ENCODE results near the gene AQP3. TPM values are rescaled to one million over a fixed set of nuclear protein-coding genes. Genes with fewer than 3 reads are reported as not detected.
"Not testable (repeated sequence)": the region's sequence is repeated elsewhere in the genome, so short reads cannot be mapped to it uniquely, and the experiment has no call there.

The AQP3 gene
- 10 to 100 TPM in 5 of 10 donors, 1 to 10 TPM in 5; 1.9 to 37.2 (median 10.1) TPM for total RNA-seq
- polyA plus RNA-seq, result 10 to 100 TPM in 1 of 2 donors, 1 to 10 TPM in 1; 9.2 to 14.4 TPM
- long read RNA-seq, donor 1, partial matches to known transcripts, result 0 of 1 reads
- long read RNA-seq, donor 1, other reads (novel, unspliced or antisense), result 0 of 1 reads
- long read RNA-seq, donor 2, partial matches to known transcripts, result 2 of 12 reads
- long read RNA-seq, donor 2, other reads (novel, unspliced or antisense), result 7 of 12 reads
- long read RNA-seq, donor 3, transcript AQP3-201 (6 exons, 1,871 nt), result major isoform, 59 of 70 reads
- long read RNA-seq, donor 3, partial matches to known transcripts, result 6 of 70 reads
- long read RNA-seq, donor 3, other reads (novel, unspliced or antisense), result 2 of 70 reads

- DNase-seq, result peak; percentile 61 to 74
- peak within 1 kb of the TSS in 9 of 10 donors; percentile 49 to 80 (median 61) for H3K27ac ChIP-seq
- peak within 1 kb of the TSS; percentile 27 to 65 (median 59) for H3K4me3 ChIP-seq
- 3 to 4% methylated on average over 49 to 50 of the region's 50 CpGs for WGBS, 2 donors
- H3K36me3 ChIP-seq, result peaks cover 0 to 12% (median 0%) of the 10 kb centered on the region in 9 donors
- peak in 7 of 9 donors; percentile 17 to 62 (median 44) for TF ChIP-seq CTCF (IDR thresholded peaks at IDR 0.05)
- intact Hi-C loops (cut with DNase I), result loop anchor here in 4 of 10 donors (5.0 kb wide), 3 partner anchors 35 to 70 kb away; no protein-coding TSS in a partner anchor
- no peaks in the 10 kb centered on the region for H3K9me3 ChIP-seq
- peaks cover 0 to 12% (median 0%) of the 10 kb centered on the region in 7 donors for H3K27me3 ChIP-seq
- peak; percentile 84 to 91 (median 87) for ATAC-seq
- H3K4me1 ChIP-seq, result peaks cover 0 to 25% (median 19%) of the 10 kb centered on the region in 9 donors
Observed at GRCh38 chr9:33446946-33447798, at the start of gene AQP3. TSS of gene AQP3 (minus strand) at chr9:33447593. CDS start at chr9:33447530, 63 bp downstream.

GRCh38 chr9:33493819-33494218 lies 46.4 kb upstream of the AQP3 start:
- intact Hi-C loops (cut with DNase I); H3K4me3 ChIP-seq; ATAC-seq; H3K9me3 ChIP-seq; H3K27me3 ChIP-seq; H3K27ac ChIP-seq; DNase-seq; H3K36me3 ChIP-seq; H3K4me1 ChIP-seq: not testable (repeated sequence)
- WGBS, 2 donors, result 55 to 61% methylated on average over 2 of the region's 2 CpGs

GRCh38 chr9:33489066-33489465 lies 41.7 kb upstream of the AQP3 start:
- Histone ChIP-seq H3K27ac (no peak overlapping the region), H3K36me3 (peaks cover 0 to 6% (median 0%) of the 10 kb centered on the region in 9 donors), H3K27me3 (no peaks in the 10 kb centered on the region), H3K9me3 (no peaks in the 10 kb centered on the region), H3K4me1 (no peaks in the 10 kb centered on the region), H3K4me3 (no peak overlapping the region)
- DNase-seq, result no peak
- ATAC-seq, result no peak
- no peak for TF ChIP-seq CTCF (IDR thresholded peaks at IDR 0.05)
- WGBS, 2 donors, result 72 to 83% methylated on average over 2 of the region's 2 CpGs
- intact Hi-C loops (cut with DNase I), result no loop called here

- intact Hi-C loops (cut with DNase I); ATAC-seq; H3K36me3 ChIP-seq; H3K9me3 ChIP-seq; H3K27me3 ChIP-seq; DNase-seq; H3K27ac ChIP-seq; H3K4me1 ChIP-seq; H3K4me3 ChIP-seq: not testable (repeated sequence)
Observed at GRCh38 chr9:33485312-33485711, 37.9 kb upstream of the AQP3 start.

- no peaks in the 10 kb centered on the region for H3K9me3 ChIP-seq
- TF ChIP-seq CTCF (IDR thresholded peaks at IDR 0.05), result no peak
- H3K36me3 ChIP-seq, result peaks cover 0 to 21% (median 0%) of the 10 kb centered on the region in 9 donors
- no peak overlapping the region for H3K27ac ChIP-seq
- DNase-seq, result no peak
- no peak for ATAC-seq
- 93 to 97% methylated on average over 6 of the region's 6 CpGs for WGBS, 2 donors
- intact Hi-C loops (cut with DNase I), result no loop called here
- no peak overlapping the region for H3K4me3 ChIP-seq
- no peaks in the 10 kb centered on the region for H3K4me1 ChIP-seq
- H3K27me3 ChIP-seq, result no peaks in the 10 kb centered on the region
Observed at GRCh38 chr9:33480976-33481375, 33.6 kb upstream of the AQP3 start.

Measured in heart right ventricle (tissue), 16 donors.